H1 (cell line): Measurements from ENCODE around the gene CIROP.

Experiments
- CTCF ChIP-seq, 3 experiments: IDR thresholded peaks; 1 replicate in 2 of 3; 2 replicates in 1 of 3; pipeline versions ENCODE4 v1.5.1 to v1.6.1; 2011; ENCODE audit warnings: low read length in 3 of 3, mild to moderate bottlenecking in 3 of 3, inconsistent platforms in 2 of 3, low read depth in 1 of 3, moderate library complexity in 1 of 3; ENCODE audit not compliant: insufficient read depth in 1 of 3; ENCODE audit errors: control extremely low read depth in 1 of 3
- EZH2 ChIP-seq: fragments of 200-600 bp; sonication (generic); IDR thresholded peaks from 2 replicates; pipeline ENCODE4 v1.7.1; 2012; ENCODE audit warnings: low read depth, mild to moderate bottlenecking, moderate library complexity, low read length, inconsistent platforms; ENCODE audit not compliant: severe bottlenecking
- FOSL1 ChIP-seq: IDR thresholded peaks from 2 replicates; pipeline ENCODE4 v1.6.1; 2011; ENCODE audit warnings: mild to moderate bottlenecking, low read depth, low read length, moderate library complexity; ENCODE audit not compliant: insufficient read depth
- POLR2A ChIP-seq, 2 experiments: IDR thresholded peaks; 1 replicate in 1 of 2; 2 replicates in 1 of 2; pipeline ENCODE4 v1.6.1; 2011; ENCODE audit warnings: low read depth in 2 of 2, low read length in 2 of 2, mild to moderate bottlenecking in 2 of 2; ENCODE audit errors: control extremely low read depth in 1 of 2
- POLR2AphosphoS5 ChIP-seq: IDR thresholded peaks from 2 replicates; pipeline ENCODE4 v1.6.1; 2011; ENCODE audit warnings: low read depth, low read length
- SIN3A ChIP-seq, 2 experiments: IDR thresholded peaks in 1 of 2; conservative IDR thresholded peaks in 1 of 2; 2 replicates each; pipeline ENCODE4 v1.6.1; 2011 to 2012; ENCODE audit warnings: low read length in 2 of 2, improper control_type of control experiment in 1 of 2, low read depth in 1 of 2, mild to moderate bottlenecking in 1 of 2
- SP4 ChIP-seq: IDR thresholded peaks from 2 replicates; pipeline ENCODE4 v1.6.1; 2012; ENCODE audit warnings: low read length, inconsistent platforms
- TF ChIP-seq, protein P1 (sequence below): IDR thresholded peaks from 2 replicates; pipeline ENCODE4 v1.6.1; 2012; ENCODE audit warnings: inconsistent platforms
- TF ChIP-seq, protein P2 (sequence below): IDR thresholded peaks from 2 replicates; pipeline ENCODE4 v1.6.1; 2012; ENCODE audit warnings: low read length, inconsistent platforms

DNA sequence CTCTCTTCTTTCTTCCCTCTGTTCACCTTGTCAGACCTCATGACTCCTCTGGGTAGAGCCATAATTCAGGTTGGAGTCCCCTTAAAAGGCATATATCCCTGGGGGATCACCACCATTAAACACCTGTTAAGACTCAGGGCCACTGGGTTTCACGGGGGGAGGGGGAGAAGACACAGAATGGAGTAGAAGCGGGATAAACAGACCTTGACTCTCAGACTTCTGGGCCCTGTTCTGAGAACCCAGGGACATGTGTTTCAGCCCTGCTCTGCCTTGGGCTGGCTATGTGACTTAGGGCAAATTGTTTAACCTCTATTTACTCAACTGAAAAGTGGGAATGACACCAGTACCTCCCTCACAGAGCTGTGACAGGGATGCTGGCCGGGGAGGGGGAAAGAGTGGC lies 52.1 kb downstream of the CIROP start:
- TF ChIP-seq CTCF (IDR thresholded peaks at IDR 0.05; ENCODE audit: control extremely low read depth in 1 of 3, insufficient read depth in 1 of 3, low read depth in 1 of 3, low read length in 3 of 3) (no peak), POLR2A (IDR thresholded peaks at IDR 0.05; ENCODE audit: control extremely low read depth in 1 of 2, low read depth in 2 of 2, low read length in 2 of 2) (no peak), SIN3A (conservative IDR thresholded peaks at IDR 0.05 in 1 of 2, IDR thresholded peaks at IDR 0.05 in 1 of 2; ENCODE audit: low read depth in 1 of 2, low read length in 2 of 2) (no peak), POLR2AphosphoS5 (no peak), SP4 (no peak), FOSL1 (no peak), EZH2 (no peak)
- TF ChIP-seq, protein P1, sequence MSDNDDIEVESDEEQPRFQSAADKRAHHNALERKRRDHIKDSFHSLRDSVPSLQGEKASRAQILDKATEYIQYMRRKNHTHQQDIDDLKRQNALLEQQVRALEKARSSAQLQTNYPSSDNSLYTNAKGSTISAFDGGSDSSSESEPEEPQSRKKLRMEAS: no peak
- TF ChIP-seq, protein P2, sequence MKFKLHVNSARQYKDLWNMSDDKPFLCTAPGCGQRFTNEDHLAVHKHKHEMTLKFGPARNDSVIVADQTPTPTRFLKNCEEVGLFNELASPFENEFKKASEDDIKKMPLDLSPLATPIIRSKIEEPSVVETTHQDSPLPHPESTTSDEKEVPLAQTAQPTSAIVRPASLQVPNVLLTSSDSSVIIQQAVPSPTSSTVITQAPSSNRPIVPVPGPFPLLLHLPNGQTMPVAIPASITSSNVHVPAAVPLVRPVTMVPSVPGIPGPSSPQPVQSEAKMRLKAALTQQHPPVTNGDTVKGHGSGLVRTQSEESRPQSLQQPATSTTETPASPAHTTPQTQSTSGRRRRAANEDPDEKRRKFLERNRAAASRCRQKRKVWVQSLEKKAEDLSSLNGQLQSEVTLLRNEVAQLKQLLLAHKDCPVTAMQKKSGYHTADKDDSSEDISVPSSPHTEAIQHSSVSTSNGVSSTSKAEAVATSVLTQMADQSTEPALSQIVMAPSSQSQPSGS: no peak
